Measurements from ENCODE around the gene LAIR2.

The LAIR2 gene

DNA sequence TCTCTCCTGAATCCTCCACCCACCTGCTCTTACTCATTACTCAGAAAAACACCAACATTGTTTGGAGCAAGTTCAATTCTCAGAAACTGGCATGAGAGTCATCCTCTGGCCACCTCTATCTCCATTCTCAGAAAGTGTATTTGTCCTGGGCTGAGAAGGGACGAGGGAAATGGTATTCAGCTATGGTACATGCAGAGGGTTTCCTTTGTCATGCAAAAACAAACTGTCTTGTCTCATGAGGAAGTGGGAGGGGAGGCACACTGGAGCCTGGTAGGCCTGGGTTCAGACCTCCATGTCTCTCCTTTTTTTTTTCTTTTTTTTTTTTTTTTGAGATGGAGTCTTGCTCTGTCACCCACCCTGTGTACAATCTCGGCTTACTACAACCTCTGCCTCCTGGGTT is 39.1 kb downstream of the LAIR2 start:
- DNase-seq: no peak

DNA sequence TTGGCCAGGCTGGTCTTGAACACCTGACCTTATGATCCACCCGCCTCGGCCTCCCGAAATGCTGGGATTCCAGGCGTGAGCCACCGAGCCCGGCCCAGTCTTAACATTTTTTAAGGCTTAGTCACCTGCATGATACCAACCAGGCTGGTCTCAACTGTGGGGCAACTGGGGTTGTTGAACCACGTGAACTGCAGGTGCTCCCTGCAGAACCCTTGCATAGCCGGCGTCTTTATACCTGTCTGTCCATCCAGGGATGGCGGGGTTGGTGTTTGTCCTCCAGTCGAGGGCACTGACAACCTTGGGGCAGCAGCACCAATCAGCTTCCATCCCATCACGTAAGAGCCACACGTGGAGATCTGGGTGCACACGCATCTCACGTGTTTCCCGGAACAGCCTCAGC is 46.2 kb downstream of the LAIR2 start:
- no peak for DNase-seq

DNA sequence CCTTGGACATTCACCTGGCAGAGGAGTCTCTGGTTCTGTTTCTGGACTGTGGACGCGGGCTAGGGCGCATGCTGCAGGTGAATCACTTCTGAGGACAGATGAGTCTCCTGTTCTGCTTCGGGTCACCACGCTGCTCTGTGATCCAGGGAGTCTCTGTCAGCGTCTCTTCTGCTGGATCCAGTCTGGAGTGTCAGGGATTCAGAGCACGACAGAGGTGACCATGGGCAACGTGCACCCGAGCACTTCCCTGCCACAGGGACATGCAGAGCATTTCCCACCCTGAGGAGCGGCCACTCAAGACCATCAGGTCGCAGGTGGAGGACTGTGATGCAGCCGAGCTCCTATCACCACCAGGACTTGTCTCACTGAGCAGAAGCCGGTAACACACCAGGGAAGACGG is 46.6 kb downstream of the LAIR2 start:
- DNase-seq: no peak

DNA sequence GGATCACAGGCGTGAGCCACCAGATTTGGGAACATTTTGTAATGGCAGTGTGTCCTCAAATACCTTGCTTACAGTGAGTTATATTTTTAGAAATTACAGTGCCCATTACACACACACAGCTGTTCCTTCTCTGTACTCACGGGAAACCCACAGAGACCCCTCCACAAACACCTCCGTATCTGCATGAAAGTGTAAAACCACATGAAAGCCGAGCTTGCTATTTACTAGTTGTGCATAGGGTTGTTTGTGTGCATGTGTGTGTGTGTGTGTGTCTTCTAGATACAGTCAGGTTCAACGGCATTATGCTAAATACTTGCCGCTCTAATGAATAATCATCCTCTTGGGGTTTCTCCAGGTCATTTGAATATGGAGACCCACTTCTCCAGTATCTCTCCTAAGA is 48.7 kb downstream of the LAIR2 start:
- DNase-seq: no peak

DNA sequence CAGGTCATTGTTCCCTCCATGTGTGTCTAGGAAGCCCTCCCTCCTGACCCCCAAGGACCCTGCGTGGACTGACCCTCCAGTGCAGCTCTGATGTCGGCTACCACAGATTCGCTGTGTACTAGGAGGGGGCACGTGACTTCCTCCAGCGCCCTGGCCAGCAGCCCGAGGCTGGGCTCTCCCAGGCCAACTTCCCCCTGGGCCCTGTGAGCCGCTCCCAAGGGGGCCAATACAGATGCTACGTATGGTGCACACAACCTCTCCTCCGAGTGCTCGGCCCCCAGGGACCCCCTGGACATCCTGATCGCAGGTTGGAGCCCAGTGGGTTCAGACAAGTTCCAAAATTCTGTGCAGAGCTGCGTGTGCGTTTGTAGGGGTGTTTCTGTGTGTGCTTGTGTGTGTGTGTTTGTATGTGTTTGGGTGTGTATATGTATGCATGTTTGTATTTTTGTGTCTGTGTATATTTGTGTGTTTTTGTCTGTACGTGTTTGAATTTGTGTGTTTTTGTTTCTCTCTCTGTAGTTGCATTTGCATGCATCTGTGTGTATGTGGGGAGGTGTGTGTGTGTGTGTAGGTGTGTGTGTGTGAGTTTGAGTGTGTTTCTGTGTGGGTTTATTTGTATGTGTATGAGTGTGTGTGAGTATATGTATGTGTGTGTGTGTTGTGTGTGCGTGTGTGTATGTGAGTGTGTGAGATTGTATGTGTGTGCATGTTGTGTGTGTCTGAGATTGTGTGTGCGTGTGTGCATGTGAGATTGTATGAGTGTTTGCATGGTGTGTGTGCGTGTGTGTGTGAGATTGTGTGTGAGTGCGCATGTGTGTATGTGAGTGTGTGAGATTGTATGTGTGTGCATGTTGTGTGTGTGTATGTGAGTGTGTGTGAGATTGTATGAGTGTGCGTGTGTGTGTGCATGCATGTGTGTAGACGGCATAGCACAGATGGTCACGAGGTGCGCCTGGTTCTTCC is 49.6 kb downstream of the LAIR2 start:
- no peak for DNase-seq

- DNase-seq: no peak
Observed at GRCh38 chr19:54552913-54553310, 50.3 kb downstream of the LAIR2 start.

GRCh38 chr19:54554006-54554405 is 51.4 kb downstream of the LAIR2 start:
- DNase-seq: no peak

GRCh38 chr19:54554896-54555295 is 52.3 kb downstream of the LAIR2 start:
- no peak for DNase-seq

DNA sequence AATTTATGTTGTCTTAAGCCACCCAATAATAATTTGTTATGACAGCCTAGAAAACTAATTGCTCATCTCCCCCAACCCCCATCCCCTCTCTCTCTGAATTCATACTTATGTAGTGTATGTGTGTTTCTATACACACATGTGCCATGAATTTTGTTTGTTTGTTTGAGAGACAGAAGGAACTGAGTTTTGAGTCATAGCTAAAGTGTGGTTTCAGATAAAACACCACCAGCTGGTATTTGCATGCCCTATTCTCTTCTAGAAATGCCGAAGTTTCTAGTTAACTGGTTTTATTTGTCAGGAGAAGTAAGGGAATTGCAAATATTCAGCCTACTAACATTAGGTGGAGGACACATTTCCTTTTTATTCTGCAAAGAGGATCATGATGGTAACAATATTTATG is 53.6 kb downstream of the LAIR2 start:
- DNase-seq: no peak

DNA sequence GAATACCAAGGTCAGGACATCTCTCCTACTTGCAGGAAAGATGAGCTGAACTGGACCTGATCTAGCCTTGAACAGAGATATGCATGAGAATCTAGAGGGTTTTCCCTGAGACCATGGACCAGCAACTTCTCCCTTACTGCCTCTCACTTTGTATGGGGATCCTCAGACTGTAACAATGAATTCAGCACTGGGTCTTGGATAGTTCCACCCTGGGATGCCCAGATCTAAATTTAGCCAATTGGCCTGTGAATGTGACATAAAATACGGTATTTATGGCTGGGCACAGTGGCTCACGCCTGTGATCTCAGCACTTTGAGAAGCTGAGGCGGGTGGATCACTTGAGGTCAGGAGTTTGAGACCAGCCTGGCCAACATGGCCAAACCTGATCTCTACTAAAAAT is 55.7 kb downstream of the LAIR2 start:
- no peak for DNase-seq

Data from stimulated activated CD8-positive, alpha-beta memory T cell treated with anti-CD3 and anti-CD28 coated beads, Interleukin-4, amount 100 ng/mL, for 48 hours (primary cell).